Effector CD8-positive, alpha-beta T cell (primary cell): ENCODE data around the gene KLF5.
"Not testable (repeated sequence)": the region's sequence is repeated elsewhere in the genome, so short reads cannot be mapped to it uniquely, and the experiment has no call there.

Experiments
- DNase-seq: peaks from one replicate; lab custom pipeline; 2025; lab: John Stamatoyannopoulos, UW

Gene KLF5

DNA sequence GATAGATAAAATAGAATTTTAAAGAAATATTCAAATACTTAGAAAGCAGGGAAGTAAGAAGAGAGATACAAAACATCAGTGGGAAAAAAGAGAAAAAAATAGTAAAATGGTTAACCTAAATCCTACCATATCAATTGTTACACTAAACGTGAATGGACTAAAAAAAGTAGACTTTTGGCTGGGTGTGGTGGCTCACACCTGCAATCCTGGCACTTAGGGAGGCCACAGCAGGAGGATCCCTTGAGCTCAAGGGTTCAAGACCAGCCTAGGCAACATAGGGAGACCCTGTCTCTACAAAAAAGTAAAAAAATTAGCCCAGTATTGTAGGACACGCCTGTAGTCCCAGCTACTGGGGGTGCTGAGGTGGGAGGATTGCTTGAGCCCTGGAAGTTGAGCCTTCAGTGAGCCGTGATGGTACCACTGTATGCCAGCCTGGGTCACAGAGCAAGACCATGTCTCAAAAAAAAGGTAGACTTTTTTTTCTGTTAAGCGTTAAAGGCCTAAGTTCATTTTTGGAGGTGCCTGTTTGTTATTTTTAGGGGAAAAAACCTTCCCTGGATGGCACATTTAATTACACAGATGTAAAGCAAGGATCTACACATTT is 29.6 kb downstream of the KLF5 start:
- DNase-seq = no peak

DNA sequence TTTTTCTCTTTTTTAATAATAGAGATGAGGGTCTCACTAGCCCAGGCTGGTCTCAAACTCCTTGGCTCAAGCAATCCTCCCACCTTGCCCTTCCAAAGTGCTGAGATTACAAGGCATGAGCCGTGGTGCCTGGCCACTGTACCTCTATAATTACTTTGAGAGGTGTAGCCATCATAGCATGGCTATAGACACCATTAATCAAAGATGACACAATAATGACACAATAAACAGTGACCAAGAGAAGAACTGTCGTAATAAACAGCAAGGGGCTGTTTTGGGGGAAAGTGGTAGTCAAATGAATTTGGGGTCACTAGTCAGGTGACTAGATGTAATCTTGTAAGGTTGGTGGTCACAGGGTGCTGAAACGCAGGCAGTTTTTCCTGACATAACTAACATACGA is 30.4 kb downstream of the KLF5 start:
- no peak for DNase-seq

DNA sequence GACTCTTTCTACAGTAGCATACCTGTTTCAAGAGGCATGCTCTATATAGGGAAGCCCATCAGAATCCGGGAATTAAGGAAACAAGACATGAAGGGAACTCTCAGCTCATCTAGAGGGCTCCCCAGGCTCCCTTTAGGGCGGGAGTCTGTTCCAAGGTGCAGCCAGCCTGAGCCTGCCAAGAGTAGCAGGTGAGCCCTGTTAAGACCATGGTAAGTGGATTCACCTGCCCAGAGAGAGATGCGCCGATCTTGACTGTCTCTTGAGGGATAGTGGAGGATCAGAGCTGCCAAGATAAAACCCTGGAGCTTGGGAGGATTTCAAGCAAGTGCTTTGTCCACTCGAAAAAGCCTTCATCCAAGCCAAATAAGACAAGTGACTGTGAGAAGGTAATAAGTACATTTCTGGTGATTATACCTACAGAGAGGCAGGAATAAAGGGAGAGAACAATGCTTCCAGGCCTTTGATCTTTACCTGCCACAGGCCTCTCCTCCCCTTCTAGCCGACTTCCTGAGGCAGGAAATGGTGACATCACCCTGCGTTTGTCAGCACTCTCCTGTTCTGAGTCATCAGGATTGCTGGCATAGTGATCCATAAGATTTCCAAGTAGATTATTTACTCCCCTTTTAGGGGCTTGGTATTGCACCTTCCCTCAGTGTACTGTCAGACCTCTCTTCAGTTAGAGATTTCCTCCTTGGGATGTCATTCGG is 31.5 kb downstream of the KLF5 start:
- no peak for DNase-seq

DNA sequence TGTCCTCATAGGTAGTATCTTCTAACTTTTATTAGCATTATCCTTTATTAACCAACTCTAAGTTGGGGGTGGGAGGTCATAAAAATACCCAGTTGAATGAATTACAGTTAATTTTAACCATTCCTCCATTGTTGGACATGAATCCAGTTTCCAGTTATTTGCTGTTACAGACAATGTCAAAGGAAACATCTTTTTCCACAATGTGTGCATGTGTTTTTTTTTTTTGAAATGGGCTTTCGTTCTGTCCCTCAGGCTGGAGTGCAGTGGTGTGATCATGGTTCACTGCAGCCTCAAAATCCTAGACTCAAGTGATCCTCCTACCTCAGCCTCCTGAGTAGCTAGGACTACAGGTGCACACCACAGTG is 32.0 kb downstream of the KLF5 start:
- DNase-seq = no peak

DNA sequence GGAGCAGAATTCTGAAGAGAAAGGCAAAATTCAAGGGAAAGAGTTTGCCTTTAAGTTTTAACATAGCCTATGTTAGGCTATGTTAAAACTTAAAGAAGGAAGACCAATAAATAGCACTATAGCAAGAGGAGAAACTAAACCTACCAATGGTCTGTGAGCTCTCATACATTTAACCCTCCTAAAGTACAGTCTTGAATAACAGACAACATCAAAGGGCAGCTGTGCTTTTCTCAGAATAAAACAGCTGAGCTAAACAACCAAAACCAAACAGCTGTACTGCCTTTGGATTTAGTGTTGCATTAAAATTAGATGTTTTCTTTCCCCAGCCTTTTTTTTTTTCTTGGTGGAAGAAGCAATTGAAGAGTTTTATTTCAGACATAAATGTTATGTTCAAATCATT is 34.0 kb downstream of the KLF5 start:
- DNase-seq = no peak

DNA sequence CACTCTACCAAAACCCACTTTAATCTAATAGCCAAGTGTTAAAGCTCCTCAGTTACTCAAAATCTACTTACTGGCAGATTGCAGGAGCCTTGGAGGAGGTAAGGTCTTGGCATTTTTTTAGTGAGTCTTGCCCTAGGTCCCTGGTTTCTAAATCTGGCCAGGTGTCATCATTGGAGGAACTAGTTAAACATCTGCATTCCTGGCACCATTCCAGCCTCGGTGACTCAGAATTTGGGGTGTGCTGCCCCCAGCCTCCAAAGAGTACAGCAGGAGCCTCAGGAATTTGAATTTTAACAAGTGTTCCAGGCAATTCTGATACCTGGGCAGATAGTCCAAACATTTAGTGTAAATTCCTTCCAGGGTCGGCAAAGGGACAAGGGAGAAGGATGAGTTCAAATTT is 37.4 kb downstream of the KLF5 start:
- no peak for DNase-seq

DNA sequence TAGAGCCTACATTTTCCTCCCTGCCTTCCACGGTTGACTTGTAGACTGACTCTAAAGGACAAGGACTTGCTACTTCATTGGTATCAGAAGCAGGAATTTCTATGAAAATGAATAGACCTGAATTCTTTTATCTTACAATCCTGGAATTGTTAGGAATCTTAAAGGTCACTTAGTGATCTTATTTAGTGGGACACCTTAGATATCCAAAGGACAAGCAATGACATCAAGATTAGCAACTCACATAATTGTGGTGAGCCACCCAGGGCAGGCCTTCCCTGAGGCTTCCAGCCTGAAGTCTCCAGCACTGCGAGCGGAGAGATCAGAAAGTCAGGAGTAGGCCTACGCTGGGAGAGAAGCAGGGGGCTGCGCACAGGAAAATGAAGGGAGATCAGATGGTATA is 37.8 kb downstream of the KLF5 start:
- no peak for DNase-seq

DNA sequence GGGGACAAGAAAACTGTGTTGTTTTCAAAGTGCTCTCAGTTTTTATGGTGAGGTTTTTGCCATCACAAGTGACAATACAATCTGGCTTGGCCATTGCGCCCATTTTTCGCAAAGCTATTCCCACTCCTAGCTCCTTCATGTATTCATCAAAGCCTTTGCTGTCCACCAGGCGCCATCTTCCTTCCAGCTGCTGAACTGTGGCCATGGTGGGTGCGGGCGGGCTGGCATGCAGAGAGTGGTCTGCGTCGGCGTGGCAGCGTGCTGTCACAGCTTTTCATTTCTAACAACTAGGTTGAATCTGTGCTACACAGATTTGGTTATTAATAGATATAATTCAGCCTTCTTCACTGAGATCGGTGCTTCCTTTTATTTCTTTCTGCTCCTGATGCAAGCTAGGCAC is 42.0 kb downstream of the KLF5 start:
- not testable (repeated sequence) for DNase-seq

DNA sequence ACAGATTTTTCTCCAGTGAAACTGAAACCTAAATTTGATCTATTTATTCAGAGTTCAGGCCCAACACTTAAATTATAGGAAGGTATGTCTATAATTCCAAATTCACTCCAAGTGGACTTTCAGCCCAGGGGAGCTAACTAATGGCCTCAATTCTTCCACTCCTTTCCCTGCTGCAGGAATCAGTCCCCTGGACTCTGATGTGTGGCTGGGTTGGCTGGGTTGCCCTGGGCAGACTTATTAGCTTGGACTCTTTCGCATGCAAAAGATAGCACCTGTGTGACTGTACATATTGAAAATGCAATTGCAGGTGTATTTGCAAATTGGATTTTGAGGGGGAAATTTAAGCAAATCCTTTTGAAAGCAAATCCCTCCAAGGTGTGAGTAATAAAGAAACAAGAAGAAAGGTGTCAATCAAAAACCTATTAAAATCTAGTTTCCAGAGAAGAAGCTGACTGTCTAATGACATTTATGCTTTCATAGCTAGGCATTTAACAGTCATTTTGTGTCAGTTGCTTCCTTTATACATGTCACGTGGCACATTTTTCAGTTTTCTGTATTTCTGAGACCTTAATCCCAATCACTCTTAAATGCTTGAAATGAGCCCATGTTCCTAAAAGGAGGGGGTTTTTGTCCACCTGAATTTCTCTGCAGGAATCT is 42.7 kb downstream of the KLF5 start:
- no peak for DNase-seq

DNA sequence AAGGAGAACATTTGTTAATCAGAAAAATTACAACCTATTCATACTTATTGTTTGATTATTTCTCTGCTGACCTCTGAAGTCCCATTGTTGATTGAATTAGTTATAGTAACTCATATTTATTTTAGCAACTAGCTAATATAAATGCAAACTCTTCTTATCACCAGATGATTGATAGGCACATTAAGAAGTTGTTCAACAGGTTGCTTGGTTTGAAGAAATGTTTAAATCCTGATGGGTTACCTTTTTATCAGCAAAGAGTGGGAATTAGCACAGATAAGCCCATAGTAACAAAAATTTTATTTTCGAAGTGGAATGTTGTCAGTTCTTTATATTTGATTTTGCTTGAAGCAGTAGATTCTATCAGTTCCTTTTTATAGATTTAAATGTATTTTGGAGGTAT is 44.4 kb downstream of the KLF5 start:
- no peak for DNase-seq

DNA sequence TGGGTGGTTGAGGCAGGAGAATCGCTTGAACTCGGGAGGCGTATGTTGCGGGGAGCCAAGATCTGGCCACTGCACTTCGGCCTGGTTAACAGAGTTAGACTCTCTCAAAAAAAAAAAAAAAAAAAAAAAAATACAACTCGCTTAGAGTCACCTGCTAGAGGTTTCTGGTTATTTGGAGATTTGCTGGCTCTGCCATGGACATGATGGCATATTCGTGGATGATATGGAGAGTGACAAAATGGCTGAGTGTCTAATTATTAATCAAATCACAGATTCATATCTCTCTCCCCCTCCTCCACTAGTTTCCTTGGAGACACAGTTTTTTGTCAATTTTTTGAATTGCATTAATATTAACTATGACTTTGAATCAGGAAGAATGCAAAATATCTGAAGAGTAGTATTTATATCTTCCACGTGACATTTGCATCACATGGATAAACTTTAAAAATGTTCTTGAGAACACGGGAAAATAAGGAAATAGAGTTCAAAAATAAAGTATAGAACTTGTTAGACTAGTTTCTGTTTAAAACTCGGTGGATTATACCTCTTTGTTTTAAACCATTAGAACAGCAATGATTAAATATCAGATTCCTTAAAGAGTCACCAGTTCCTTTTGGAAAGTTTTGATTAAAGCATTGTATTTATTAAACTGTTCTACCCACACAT is 47.8 kb downstream of the KLF5 start:
- no peak for DNase-seq

DNA sequence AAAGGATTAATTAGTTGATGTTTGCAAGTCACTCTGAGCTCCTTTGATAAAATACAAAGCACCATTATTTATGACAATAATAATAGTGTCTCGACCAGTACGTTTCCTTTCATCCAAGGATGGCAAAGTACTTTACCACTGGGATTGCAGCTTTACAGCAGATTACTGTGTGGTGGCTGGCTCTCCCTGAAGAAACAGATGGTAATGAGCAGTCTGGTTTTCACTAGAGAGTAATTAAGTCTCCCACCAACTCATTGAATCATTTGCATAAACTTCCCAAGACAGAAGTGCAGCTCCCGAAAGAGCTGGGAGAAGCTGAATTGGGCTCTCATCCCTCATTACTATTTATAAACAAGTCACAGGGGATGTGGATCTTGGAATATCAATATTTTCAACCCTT is 48.7 kb downstream of the KLF5 start:
- DNase-seq = no peak

DNA sequence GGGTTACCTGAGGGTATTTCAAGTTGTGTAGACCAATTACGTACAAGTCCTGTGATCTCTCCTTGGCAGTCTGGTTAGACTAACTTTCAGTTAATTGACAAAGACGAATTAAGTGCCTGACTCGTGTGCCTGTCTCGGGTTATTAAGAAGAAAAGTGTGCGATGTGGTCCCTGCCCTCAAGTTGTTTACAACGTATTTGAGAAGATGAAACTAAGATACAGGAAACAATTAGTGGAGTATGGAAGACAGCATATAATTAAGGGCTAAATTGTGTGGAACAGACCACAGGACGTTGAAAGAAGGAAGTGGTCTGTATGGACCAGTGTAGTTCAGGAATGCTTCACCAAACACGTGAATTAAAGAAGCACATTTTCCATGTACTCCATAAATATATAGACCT is 49.2 kb downstream of the KLF5 start:
- no peak for DNase-seq

DNA sequence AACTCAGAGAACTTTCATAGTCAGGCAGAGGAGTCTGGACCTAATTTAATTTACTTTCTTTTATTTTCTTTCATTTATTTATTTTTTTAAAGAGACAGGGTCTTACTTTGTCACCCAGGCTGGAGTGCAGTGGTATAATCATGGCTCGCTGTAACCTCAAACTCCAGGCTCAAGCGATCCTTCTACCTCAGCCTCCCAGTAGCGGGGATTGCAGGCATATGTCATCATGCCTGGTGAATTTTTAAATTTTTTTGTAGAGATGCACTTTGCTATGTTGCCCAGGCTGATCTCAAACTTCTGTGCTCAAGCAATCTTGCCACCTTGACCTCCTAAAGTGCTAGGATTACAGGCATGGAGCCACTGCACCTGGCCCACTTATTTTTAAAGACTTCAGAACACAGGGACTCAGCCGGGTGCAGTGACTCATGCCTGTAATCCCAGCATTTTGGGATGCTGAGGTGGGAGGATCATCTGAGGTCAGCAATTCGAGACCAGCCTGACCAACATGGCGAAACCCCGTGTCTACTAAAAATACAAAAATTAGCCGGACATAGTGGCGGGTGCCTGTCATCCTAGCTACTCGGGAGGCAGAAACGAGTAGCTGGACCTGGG is 50.6 kb downstream of the KLF5 start:
- no peak for DNase-seq

DNA sequence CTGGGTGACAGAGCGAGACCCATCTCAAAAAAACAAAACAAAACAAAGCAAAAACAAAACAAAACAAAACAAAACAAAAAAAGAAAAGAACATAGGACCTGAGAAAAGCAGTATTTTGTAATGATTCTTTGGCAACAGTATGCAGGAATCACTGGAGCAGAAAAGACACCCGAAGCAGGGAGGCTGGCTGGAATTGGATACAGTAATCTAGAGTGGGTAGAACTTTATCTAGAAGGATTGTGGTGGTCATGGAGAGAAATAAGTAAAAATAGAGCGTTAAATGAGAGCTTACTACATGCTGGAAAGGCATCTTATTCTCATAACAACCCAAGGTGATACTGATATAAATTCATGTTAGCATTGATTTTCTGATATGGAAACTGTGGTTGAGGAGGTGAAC is 51.2 kb downstream of the KLF5 start:
- DNase-seq = no peak

DNA sequence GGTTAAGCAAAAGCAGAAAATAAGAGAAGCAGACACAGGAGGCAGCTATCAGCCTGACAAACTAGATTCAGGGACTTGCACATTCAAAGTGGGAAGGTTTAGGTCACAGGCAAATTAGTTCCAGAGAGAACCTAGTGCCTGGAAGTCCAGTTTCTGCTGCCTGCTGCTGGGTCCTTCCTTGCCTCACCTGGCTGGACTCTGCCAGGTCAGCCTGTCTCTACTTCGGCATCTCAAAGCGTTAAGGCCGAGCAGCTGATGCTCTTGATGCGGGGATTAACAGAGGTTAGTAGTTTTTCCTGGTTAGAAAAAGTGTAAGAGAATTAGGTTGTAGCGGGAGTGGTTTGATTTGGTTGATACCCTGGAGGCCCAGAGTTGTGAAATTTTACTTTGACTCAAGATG is 52.0 kb downstream of the KLF5 start:
- DNase-seq = no peak

DNA sequence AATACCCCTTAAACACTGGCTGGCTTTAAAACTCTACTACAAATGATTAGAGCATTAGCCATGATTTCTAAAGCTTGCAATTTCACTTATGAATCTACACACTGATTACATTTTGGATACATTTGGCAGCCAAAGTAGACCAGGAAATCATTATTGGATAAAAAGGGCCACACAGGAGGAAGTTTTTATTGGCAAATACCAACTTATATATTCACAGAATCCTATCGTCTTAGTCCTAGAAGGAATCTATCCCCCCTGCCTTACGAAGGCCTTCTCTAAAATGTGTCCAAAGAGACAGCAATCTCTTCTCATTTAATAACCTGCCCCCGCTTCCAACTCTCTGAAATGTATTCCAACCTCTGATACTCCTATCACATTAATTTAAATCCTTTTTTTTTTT is 52.5 kb downstream of the KLF5 start:
- DNase-seq = no peak

DNA sequence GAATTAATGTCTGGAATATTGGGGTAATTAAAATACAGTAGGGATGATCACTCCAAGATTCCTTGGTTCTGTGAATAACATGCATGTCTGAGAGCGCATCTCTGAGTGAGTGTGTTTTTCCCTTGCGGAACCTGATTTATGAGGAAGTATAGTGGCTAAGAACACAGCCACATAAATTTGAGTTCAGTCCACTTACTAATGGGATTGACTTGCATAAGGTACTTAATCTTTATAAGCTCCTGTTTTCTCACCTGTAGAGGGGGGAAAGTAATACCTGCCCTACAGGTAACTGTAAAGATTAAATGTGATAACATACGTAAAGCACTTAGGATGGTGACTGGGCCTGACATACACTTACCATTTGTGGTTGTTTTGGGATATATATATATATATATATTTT is 60.8 kb downstream of the KLF5 start:
- DNase-seq = no peak
